Right lobe of liver (tissue), 6 donors: ENCODE data around the gene PRKAR1B. TPM values are rescaled to one million over a fixed set of nuclear protein-coding genes. Genes with fewer than 3 reads are reported as not detected.

ENCODE experiments used
- ATAC-seq, 4 donors: fragments of 200-7000 bp; cut with Tn5 transposase; one replicate each; pipeline ENCODE4 v1.9.1; 2020; ENCODE audit warnings: mild to moderate bottlenecking in 4 of 4, moderate library complexity in 4 of 4
- DNase-seq, 3 donors: peaks; one replicate each; pipeline ENCODE4 v3.0.0-alpha.2; 2020
- H3K27ac ChIP-seq, 3 donors: fragments of 200-600 bp; one replicate each; pipeline ENCODE4 v1.8.0; 2022
- H3K27me3 ChIP-seq, 2 donors: fragments of 200-600 bp; one replicate each; pipeline ENCODE4 v1.8.0; 2022
- H3K36me3 ChIP-seq, 4 donors: fragments of 200-600 bp; sonication (generic) in 1 of 4; one replicate each; pipeline versions ENCODE4 v1.5.1 to v1.8.0; 2017 to 2022; ENCODE audit warnings: control low read depth in 1 of 4
- H3K4me1 ChIP-seq, 4 donors: fragments of 200-600 bp; sonication (generic) in 1 of 4; one replicate each; pipeline versions ENCODE4 v1.5.1 to v1.8.0; 2017 to 2022; ENCODE audit warnings: control low read depth in 1 of 4
- H3K4me3 ChIP-seq, 3 donors: fragments of 200-600 bp; one replicate each; pipeline ENCODE4 v1.8.0; 2022
- H3K9me3 ChIP-seq, 4 donors: fragments of 200-600 bp; sonication (generic) in 1 of 4; one replicate each; pipeline versions ENCODE4 v1.5.1 to v1.8.0; 2017 to 2022; ENCODE audit warnings: control low read depth in 1 of 4
- CTCF ChIP-seq, 4 donors: fragments of 200-600 bp in 3 of 4; fragments of 450-650 bp in 1 of 4; IDR thresholded peaks; one replicate each; pipeline versions ENCODE4 v1.5.1 to v1.8.0; 2016 to 2022; ENCODE audit warnings: antibody characterized with exemption in 4 of 4, mild to moderate bottlenecking in 2 of 4
- POLR2A ChIP-seq: fragments of 450-650 bp; IDR thresholded peaks from one replicate; pipeline ENCODE4 v1.6.1; 2017; ENCODE audit warnings: antibody characterized with exemption, mild to moderate bottlenecking
- WGBS: methylation state at CpG from one replicate; pipeline ENCODE4 v1.1.6; 2018; ENCODE audit warnings: low coverage, low lambda C conversion rate; ENCODE audit not compliant: insufficient coverage; ENCODE audit errors: missing lambda C conversion rate; 5-methylcytosine and 5-hydroxymethylcytosine counted together
- intact Hi-C, 2 donors: fragments of 100-400 bp; cut with DNase I; formaldehyde crosslinking; loops; one replicate each; pipeline versions ENCODE4 v1.11.2 to v1.14.1; 2022
- total RNA-seq, 6 experiments: library from RNA; depleted of rRNA in 2 of 6; stranded (reverse); fragments of >200 nt in 2 of 6; fragmentation: NEBNext Ultra II Directional in 3 of 6; extraction: Animal tissue kit (Norgen Biotek cat#: 25700) in 3 of 6; gene quantifications; one replicate each; pipeline versions ENCODE4 v1.1.0 to v1.2.4, GENCODE V29; 2016 to 2023
- donor health status: DM: no; HTN: yes; CAD: no.
- donor health status: DM: no; HTN: no; CAD: no.
- donor health status: DM: no; HTN: no; CAD: no.
- donor health status: DM: no; HTN: yes; CAD: no.
- donor health status: DM: no; HTN: yes; CAD: no.

PRKAR1B gene
- total RNA-seq, 6 experiments from 2014 or later: 4.7 to 20.8 (median 11.3) TPM

- Histone ChIP-seq H3K4me3 (no peak overlapping the region), H3K36me3 (peaks cover 0 to 25% (median 7%) of the 10 kb centered on the region in 4 donors), H3K9me3 (no peaks in the 10 kb centered on the region), H3K4me1 (no peaks in the 10 kb centered on the region), H3K27me3 (no peaks in the 10 kb centered on the region), H3K27ac (no peak overlapping the region)
- WGBS: 78% methylated on average over 7 of the region's 21 CpGs
- DNase-seq (no peak), ATAC-seq (no peak)
- intact Hi-C loops: loop anchor here in 1 of 2 donors (5.0 kb wide), 1 partner anchor 445 kb away; no protein-coding TSS in a partner anchor
- TF ChIP-seq CTCF (IDR thresholded peaks at IDR 0.05) (no peak), POLR2A (no peak)
These were observed 40.5 kb upstream of the PRKAR1B start for GRCh38 chr7:767580-767940.

GRCh38 chr7:765383-765782 lies 38.3 kb upstream of the PRKAR1B start:
- Histone ChIP-seq H3K27me3 (no peaks in the 10 kb centered on the region), H3K9me3 (no peaks in the 10 kb centered on the region), H3K4me3 (no peak overlapping the region), H3K27ac (no peak overlapping the region), H3K36me3 (peaks cover 0 to 29% (median 7%) of the 10 kb centered on the region in 4 donors), H3K4me1 (no peaks in the 10 kb centered on the region)
- 96% methylated on average over 5 of the region's 7 CpGs for WGBS
- DNase-seq: no peak
- no peak for TF ChIP-seq POLR2A
- TF ChIP-seq CTCF (IDR thresholded peaks at IDR 0.05): no peak
- intact Hi-C loops: loop anchor here in 1 of 2 donors (5.0 kb wide), 1 partner anchor 443 kb away; no protein-coding TSS in a partner anchor
- no peak for ATAC-seq

- intact Hi-C loops: no loop called here
- H3K36me3 ChIP-seq: peaks cover 0 to 33% (median 7%) of the 10 kb centered on the region in 4 donors
- DNase-seq: no peak
- H3K9me3 ChIP-seq: no peaks in the 10 kb centered on the region
- TF ChIP-seq POLR2A: no peak
- no peak for TF ChIP-seq CTCF (IDR thresholded peaks at IDR 0.05)
- no peak overlapping the region for H3K4me3 ChIP-seq
- no peaks in the 10 kb centered on the region for H3K4me1 ChIP-seq
- H3K27ac ChIP-seq: no peak overlapping the region
- H3K27me3 ChIP-seq: no peaks in the 10 kb centered on the region
- ATAC-seq: no peak
- 100% methylated on average over 12 of the region's 19 CpGs for WGBS
These were observed 36.7 kb upstream of the PRKAR1B start for GRCh38 chr7:763762-764161.

GRCh38 chr7:762885-763284 lies 35.8 kb upstream of the PRKAR1B start:
- no peak overlapping the region for H3K4me3 ChIP-seq
- no peaks in the 10 kb centered on the region for H3K27me3 ChIP-seq
- DNase-seq (no peak), ATAC-seq (no peak)
- 70% methylated on average over 4 of the region's 5 CpGs for WGBS
- no peaks in the 10 kb centered on the region for H3K9me3 ChIP-seq
- H3K4me1 ChIP-seq: no peaks in the 10 kb centered on the region
- no peak overlapping the region for H3K27ac ChIP-seq
- intact Hi-C loops: no loop called here
- H3K36me3 ChIP-seq: peaks cover 0 to 33% (median 8%) of the 10 kb centered on the region in 4 donors
- TF ChIP-seq CTCF (IDR thresholded peaks at IDR 0.05): no peak
- TF ChIP-seq POLR2A: no peak

- H3K4me1 ChIP-seq: no peaks in the 10 kb centered on the region
- no peak overlapping the region for H3K27ac ChIP-seq
- intact Hi-C loops: no loop called here
- no peaks in the 10 kb centered on the region for H3K27me3 ChIP-seq
- H3K9me3 ChIP-seq: no peaks in the 10 kb centered on the region
- ATAC-seq (no peak), DNase-seq (no peak)
- no peak overlapping the region for H3K4me3 ChIP-seq
- WGBS: 100% methylated on average over 3 of the region's 11 CpGs
- H3K36me3 ChIP-seq: peaks cover 0 to 45% (median 14%) of the 10 kb centered on the region in 4 donors
- TF ChIP-seq POLR2A: no peak
- TF ChIP-seq CTCF (IDR thresholded peaks at IDR 0.05): no peak
These were observed 34.5 kb upstream of the PRKAR1B start for GRCh38 chr7:761631-762030.
